Cardiac septum (tissue), 1 donor: Measurements from ENCODE around the gene KIAA1143. TPM values are rescaled to one million over a fixed set of nuclear protein-coding genes. Genes with fewer than 3 reads are reported as not detected.

Source experiments
- DNase-seq: peaks from one replicate; pipeline ENCODE4 v3.0.0-alpha.2; 2020; ENCODE audit warnings: low spot score
- intact Hi-C: fragments of 100-400 bp; cut with DNase I; formaldehyde crosslinking; loops from one replicate; pipeline ENCODE4 v1.14.0; 2022
- long read RNA-seq: library from polyadenylated mRNA; unstranded; transcript quantifications from one replicate; pipeline ENCODE4 v2.0.0, GENCODE V29; 2021
- total RNA-seq: library from RNA; stranded (reverse); fragmentation: NEBNext Ultra II Directional; extraction: Animal tissue kit (Norgen Biotek cat#: 25700); gene quantifications from one replicate; pipeline ENCODE4 v1.2.1, GENCODE V29; 2021
- donor health status: DM: no; HTN: no; CAD: no.

KIAA1143 gene
- total RNA-seq, result 24.0 TPM
- long read RNA-seq, full-length matches to known transcripts, result 13 of 22 reads
- long read RNA-seq, partial matches to known transcripts, result 0 of 22 reads
- long read RNA-seq, other reads (novel, unspliced or antisense), result 9 of 22 reads

DNA sequence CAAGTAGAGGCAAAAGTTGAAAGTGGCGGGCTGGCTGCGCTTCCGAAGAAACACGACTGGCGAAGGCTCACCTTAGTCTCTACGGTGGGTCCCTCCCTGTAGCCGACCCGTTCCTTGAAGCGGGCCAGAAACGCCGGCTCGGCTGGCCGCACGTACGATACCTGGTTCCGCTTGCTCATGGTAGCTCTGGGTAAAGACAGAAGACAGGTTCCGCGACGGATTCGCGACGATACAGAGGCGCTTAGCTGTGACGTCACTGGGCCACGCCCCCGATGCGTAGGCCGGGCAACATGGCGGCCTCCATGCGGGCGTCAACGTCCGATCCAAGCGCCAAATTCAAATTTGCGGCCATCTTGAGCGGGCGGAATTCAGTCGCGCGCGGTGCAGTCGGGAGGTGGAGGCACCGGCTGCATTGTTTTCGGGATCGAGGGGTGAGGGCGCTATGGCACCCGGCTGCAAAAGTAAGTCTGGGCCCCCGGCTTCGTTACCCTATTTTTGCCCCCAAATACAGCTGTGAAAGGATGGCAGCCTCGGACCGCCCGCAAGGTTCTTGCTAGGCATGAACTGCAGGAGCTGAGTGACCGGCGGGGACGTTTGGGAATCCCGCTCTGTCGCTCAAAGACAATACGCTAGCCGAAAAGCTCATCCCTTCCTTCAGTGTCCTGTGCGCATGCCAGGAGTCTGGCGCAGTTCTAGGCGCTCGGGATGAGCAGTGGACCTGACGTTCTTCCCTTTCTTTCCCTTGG lies at the start of gene KIAA1143, which contains the start of gene KIF15:
Gene KIAA1143 (minus strand): TSS at position 196 of the 746 bp plus-strand sequence. CDS start 17 bp downstream, at position 179.
Gene KIF15 (plus strand): TSS at position 371 of the 746 bp plus-strand sequence. CDS start 72 bp downstream, at position 443.
- DNase-seq, result peak; percentile 98
- intact Hi-C loops, result loop anchor here (2.0 to 5.0 kb wide), 4 partner anchors 33 to 424 kb away; partner anchors contain the start of genes TCAIM, TMEM42, ZNF501 and ZNF502

DNA sequence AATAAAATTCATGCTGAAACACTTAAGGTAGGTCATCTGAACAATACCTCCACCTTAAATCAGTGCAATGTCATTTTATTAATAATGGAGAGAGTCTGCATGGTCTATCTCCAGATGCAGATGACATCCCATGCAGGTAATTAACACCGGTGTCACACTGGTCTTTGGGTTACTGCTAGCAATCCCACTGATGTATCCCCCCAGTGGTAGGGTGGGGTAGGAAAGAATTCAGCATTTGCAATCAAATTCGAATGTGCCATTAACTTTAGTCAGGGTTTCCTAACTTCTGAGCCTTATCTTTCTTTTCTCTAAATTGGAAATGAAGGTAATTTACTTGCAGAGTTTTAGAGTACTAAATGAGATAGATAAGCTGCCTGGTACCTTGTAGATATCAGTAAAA lies 44.5 kb upstream of the KIAA1143 start:
- intact Hi-C loops, result no loop called here
- no peak for DNase-seq

DNA sequence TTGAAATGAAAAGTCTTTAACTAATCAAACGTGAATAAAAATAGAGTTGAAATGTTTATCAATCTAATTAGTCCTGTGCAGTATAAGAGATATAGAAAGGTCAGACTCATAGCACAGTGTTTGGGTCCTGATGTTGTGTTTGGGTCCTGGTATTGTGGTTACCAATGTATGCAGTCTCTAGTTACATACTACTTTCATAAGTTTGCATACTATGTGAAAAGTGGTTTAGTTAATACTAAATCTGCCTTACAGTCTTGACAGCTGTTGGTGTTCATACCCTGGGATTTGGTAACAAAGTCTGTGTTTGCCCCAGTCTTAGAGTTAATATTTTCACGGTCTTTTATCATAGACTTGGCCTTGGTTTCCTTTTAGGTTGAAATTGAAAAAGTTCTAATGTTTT lies 41.9 kb upstream of the KIAA1143 start:
- intact Hi-C loops, result no loop called here
- DNase-seq, result no peak

DNA sequence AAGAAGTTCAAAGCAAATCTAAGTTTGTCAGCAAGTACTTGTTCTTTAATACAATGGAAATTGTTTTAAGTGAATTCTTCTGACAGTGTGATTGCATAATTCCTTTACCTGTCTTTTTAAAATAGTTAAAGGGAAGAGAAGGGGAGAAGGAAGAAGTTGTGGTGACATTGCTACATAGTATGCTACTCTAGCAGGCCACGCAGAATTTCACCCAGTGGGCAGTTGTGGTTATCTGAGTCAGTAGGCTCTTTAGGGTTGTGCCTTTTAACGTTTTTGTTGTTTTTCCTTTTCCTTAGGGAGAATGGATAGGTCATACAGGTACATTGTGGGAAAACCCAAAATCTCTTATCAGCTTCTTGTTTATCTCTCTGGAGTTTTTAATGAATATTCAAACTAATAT lies 40.6 kb upstream of the KIAA1143 start:
- intact Hi-C loops, result no loop called here
- no peak for DNase-seq

DNA sequence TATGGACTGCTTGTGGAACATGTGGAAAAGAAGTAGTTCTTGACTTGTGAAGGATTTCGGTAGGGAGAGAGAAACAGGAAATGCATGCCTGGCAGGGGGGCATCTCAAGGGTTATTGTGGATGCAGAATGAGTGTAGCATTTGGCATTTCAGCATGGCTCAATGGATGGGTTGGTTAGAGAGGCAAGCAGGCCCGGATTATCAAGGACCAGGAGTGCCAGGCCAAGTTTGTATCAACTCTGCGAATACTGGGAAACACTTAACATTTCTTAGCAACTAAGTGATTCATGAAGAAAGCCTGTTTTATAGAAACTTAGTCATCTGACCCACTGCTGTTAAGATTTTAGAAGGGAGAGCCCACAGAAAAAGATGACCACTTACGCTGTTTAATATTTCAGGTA lies 33.8 kb upstream of the KIAA1143 start:
- intact Hi-C loops, result no loop called here
- DNase-seq, result no peak

DNA sequence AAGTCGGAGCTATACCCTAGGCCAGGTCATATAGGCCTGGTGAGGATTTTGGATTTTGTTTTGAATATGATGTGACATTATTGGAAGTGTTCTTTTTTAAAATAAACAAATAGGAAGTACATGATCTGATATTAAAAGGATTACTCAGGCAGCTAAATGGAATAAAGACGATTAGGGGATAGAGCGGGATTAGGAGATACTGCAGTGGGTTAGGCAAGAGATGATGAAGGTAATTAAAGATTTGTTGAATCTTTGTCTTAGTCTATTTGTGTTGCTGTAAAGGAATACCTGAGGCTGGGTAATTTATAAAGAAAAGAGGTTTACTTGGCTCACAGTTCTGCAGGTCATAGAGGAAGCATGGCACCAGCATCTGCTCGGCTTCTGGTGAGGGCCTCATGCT lies 21.5 kb upstream of the KIAA1143 start:
- intact Hi-C loops, result no loop called here
- DNase-seq, result no peak

DNA sequence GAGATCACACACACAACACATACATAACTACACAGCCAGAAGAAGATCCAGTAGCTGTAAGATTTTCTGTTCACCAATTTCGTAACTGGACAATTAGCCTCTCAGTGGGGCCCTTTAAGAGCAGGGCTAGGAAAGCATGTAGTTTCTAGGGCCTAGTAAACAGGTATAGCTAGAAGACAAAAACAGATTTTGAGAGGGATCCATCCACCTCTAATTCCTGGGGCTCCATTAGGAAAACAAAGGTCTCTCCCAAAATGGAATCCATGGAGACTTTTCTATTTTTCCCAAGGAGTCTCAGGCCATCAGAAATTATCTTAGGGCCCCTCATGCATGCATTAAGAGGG lies 10.7 kb upstream of the KIAA1143 start:
- intact Hi-C loops, result no loop called here
- DNase-seq, result no peak

DNA sequence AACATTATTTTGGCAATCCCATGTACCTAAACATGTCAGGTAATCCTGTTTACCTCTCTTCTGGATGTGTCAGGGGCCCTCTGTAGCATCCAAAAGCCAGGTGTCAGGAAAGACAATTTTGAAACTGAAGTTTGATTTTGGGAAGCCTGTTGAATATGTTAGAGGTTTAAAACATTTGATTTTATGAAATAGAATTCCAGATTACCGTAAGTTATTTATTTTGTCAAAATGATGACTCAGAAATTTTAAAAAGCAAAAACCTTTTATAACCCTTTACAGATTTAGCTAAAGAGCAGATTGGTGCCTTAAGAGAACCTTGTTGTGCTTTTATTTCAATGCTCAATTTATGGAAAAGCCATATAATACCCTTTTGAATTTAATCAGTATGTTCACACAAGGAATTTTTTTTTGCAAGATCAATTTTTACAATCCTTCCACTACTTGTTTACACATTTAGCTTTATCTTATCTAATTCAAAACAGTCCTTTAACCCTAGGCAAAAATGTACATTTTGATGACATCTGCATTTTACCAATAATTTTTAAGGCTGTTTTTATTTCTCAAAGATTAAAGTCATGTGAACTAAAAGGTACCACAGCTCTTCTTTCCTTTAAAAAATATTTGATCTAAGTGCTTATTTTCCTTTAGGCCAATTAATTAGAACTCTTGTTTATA lies 10.1 kb upstream of the KIAA1143 start:
- intact Hi-C loops, result no loop called here
- DNase-seq, result no peak

DNA sequence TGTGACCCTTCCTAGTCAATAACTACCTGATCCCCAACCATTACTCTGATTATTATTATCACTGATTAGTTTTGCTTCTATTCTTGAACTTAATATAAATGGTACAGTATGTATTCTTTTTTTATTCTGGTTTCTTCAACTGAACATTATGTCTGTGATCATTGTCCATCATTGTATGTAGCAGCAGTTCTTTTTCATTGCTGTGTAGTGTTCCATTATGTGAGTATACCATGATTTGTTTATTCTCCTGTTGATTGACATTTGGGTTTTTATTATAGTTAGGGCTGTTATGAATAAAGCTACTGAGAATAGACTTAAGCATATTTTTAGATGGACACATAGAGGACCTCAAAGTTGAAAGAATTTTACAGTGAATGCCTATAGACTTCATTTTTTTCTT lies 2.8 kb upstream of the KIAA1143 start:
- intact Hi-C loops, result loop anchor here (5.0 kb wide), 2 partner anchors 98 to 427 kb away; partner anchors contain the start of genes TCAIM and TMEM42
- DNase-seq, result no peak

DNA sequence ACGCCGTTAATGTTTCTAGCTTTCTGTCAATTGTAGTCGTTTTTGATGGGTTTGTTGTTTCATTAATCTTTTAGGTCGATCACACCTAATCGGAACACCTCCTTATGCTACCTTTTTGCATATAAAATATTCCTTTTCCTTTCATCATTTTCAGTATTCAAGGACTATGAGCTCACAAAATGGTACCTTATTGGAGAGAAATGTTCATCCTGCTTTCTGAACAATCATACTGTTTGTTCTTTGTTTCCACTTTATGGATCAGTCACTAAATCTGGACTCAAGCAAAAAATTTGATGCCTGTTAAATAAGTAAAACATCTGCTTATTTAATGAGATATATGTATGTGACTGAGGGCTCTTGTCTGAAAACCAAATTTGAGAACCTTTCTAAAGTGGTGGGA lies 1.3 kb upstream of the KIAA1143 start:
- DNase-seq, result no peak
- intact Hi-C loops, result loop anchor here (5.0 kb wide), 2 partner anchors 100 to 425 kb away; partner anchors contain the start of genes TCAIM and TMEM42

DNA sequence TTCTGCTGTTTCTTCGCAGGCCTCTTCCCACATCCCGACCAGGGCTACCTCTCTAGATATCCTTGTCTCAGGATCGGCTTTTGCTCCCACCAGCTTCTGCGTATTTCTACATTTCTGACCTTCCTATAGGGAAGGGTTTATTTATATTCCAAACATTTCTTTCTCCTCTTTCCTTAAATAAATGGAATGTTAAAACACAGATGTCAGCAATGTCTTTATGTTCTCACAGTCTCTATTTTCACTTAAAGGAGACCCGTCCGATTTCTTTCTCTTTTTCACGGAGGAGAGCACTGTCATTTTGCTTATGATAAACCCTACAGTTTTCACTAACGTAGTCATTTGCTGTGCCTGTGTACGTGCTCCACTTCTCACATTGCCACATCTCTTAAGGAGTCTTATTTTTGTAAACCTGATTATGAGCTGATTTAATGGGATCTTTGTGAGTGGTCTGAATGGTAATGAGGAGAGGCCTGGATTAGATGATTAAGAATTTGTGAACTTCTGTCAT lies 805 bp upstream of the KIAA1143 start:
- intact Hi-C loops, result loop anchor here (5.0 kb wide), 2 partner anchors 100 to 425 kb away; partner anchors contain the start of genes TCAIM and TMEM42

DNA sequence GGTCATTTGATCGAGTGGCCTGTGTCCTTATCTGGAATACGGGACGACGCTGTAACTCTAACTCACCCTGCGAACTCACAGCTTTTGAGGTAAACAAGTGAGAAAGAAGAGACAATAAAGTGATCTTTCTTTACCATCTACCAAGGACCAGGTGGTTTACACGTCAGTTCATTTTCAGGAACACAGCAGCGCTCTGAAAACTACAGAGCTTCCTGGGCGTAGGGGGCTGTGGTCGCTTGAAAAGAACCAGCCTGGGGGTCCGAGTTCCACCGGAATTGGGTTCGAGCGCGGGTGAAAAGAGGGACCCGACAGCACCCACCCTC lies 357 bp downstream of the KIAA1143 start:
- intact Hi-C loops, result loop anchor here (2.0 to 5.0 kb wide), 4 partner anchors 32 to 424 kb away; partner anchors contain the start of genes TCAIM, TMEM42, ZNF501 and ZNF502
- no peak for DNase-seq

More for the DNA sequence above, 805 bp upstream of the KIAA1143 start:
- no peak for DNase-seq

DNA sequence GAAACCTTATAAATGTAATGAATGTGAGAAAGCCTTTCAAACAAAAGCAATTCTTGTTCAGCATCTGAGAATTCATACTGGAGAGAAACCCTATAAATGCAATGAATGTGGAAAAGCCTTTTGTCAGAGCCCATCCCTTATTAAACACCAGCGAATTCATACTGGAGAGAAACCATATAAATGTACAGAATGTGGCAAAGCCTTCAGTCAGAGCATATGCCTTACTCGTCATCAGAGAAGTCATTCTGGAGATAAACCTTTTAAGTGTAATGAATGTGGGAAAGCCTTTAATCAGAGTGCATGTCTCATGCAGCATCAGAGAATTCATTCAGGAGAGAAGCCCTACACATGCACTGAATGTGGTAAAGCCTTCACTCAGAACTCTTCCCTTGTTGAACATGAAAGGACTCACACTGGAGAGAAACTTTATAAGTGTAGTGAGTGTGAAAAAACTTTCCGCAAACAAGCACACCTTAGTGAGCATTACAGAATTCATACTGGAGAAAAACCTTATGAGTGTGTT lies 26.7 kb downstream of the KIAA1143 start:
- no peak for DNase-seq

DNA sequence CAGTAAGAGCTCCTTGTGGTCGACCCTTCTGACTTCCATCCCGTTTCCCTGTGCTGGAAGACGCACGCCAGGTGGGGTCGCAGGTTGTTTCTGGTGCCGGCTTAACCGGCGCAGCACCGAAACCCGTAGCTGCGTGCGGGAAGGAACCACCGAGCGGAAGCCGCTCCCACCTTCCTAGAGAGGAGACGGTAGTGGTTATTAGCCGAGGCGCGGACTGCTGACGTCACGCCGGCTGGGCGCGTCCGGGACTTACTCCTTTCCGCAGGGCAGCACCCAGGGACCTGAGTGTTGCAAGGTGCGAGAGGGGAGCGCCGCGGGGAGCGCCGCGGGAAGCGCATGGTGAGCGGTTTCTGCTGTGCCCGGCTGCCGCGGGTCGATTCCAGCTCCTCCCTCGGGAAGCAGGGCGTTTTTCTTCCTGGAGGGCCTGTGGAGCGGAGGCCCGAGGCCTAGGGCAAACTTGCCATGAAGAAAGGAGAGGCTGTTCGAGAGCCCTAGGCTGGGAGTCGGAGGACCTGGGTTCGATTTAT lies 32.0 kb downstream of the KIAA1143 start, which contains the start of gene ZNF501:
Gene ZNF501 (plus strand): TSS at position 252 of the 527 bp plus-strand sequence. CDS start 4,787 bp downstream, outside the sequence.
- intact Hi-C loops, result loop anchor here (1.0 to 2.0 kb wide), 2 partner anchors 17 to 31 kb away; partner anchors contain the start of genes KIAA1143, KIF15 and ZNF502
- peak; percentile 97 for DNase-seq

More for the DNA sequence above, 26.7 kb downstream of the KIAA1143 start:
- intact Hi-C loops, result no loop called here

DNA sequence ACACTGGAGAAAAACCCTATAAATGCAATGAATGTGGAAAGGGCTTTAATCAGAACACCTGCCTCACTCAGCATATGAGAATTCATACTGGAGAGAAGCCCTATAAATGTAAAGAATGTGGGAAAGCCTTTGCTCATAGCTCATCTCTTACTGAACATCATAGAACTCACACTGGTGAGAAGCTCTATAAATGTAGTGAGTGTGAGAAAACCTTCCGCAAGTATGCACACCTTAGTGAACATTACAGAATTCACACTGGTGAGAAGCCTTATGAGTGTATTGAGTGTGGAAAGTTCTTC lies 39.4 kb downstream of the KIAA1143 start:
- DNase-seq, result no peak
- intact Hi-C loops, result no loop called here

DNA sequence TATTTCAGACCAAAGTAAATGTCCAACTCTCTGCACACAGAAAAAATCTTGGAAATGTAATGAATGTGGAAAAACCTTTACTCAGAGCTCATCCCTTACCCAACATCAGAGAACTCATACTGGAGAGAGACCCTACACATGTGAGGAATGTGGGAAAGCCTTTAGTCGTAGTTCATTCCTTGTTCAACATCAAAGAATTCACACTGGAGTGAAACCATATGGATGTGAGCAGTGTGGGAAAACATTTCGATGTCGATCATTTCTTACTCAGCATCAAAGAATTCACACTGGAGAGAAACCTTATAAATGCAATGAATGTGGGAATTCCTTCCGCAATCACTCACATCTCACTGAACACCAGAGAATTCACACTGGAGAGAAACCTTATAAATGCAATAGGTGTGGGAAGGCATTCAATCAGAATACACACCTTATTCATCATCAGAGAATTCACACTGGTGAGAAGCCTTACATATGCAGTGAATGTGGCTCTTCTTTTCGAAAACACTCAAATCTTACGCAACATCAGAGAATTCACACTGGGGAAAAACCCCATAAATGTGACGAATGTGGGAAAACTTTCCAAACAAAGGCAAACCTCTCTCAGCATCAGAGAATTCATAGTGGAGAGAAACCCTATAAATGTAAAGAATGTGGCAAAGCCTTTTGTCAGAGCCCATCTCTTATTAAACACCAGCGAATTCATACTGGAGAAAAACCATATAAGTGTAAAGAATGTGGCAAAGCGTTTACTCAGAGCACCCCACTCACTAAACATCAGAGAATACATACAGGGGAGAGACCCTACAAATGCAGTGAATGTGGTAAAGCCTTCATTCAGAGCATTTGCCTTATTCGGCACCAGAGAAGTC lies 40.0 kb downstream of the KIAA1143 start:
- intact Hi-C loops, result no loop called here
- DNase-seq, result no peak

DNA sequence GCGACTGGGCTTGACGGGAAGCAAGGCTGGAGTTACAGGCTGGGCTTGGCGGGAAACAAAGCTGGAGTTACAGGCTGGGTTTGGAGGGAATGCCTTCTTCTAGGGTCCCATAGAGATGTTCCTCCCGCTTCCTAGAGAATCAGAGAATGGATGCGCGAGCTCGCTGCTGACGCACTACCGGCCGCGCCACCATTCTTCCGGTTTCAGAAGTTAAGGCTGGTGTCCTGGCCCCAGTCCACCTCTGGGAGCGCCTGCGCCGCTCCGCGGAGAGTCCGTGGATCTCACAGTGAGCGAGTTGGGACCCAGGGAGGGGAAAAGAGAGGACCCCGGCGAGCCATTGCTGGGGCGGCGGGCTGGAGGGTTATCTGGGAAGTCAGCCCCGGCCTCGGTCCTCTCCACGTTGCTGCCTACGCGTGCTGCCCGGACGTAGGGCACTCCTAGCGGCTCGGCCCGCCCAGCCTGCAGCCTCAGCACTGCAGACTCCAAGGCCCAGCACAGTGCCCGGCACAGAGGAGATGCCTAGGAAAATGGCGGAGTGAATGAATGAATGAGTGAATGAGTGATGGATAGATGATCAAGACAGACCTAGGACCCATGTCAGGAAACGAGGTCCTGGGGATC lies 48.9 kb downstream of the KIAA1143 start, which contains the start of gene ZNF502:
Gene ZNF502 (plus strand): TSS at position 206 of the 621 bp plus-strand sequence. CDS start 7,602 bp downstream, outside the sequence.
- intact Hi-C loops, result loop anchor here (1.0 to 10.0 kb wide), 5 partner anchors 17 to 178 kb away; partner anchors contain the start of genes KIAA1143, KIF15, TMEM42 and ZNF197
- peak; percentile 94 for DNase-seq
